NCI-H345 (cell line): ENCODE measurements around the gene KRT74.
"Not testable (repeated sequence)": the region's sequence is repeated elsewhere in the genome, so short reads cannot be mapped to it uniquely, and the experiment has no call there.

ENCODE experiments used
- DNase-seq: peaks from one replicate; lab custom pipeline; 2025; lab: John Stamatoyannopoulos, UW

KRT74 gene

GRCh38 chr12:52602552-52602951, 28.9 kb upstream of the KRT74 start:
- DNase-seq, result no peak

GRCh38 chr12:52601671-52602070, 28.0 kb upstream of the KRT74 start:
- no peak for DNase-seq

- DNase-seq, result no peak
Observed at GRCh38 chr12:52600941-52601481, 27.4 kb upstream of the KRT74 start, which contains the start of gene KRT72. Gene KRT72 (minus strand): TSS chr12:52601463. CDS start chr12:52601452, 11 bp downstream.

- no peak for DNase-seq
Observed at GRCh38 chr12:52600475-52600874, 26.8 kb upstream of the KRT74 start.

GRCh38 chr12:52600071-52600470, 26.4 kb upstream of the KRT74 start:
- no peak for DNase-seq

GRCh38 chr12:52598966-52599365, 25.3 kb upstream of the KRT74 start:
- no peak for DNase-seq

- not testable (repeated sequence) for DNase-seq
Observed at GRCh38 chr12:52594237-52594636, 20.6 kb upstream of the KRT74 start.

GRCh38 chr12:52591521-52591920, 17.9 kb upstream of the KRT74 start:
- no peak for DNase-seq

- DNase-seq, result no peak
Observed at GRCh38 chr12:52590021-52590420, 16.4 kb upstream of the KRT74 start.

- DNase-seq, result no peak
Observed at GRCh38 chr12:52587563-52587962, 13.9 kb upstream of the KRT74 start.

- DNase-seq, result no peak
Observed at GRCh38 chr12:52585946-52586345, 12.3 kb upstream of the KRT74 start.

- no peak for DNase-seq
Observed at GRCh38 chr12:52585066-52585465, 11.4 kb upstream of the KRT74 start.

- DNase-seq, result no peak
Observed at GRCh38 chr12:52584156-52584682, 10.6 kb upstream of the KRT74 start.

- peak; percentile 73 for DNase-seq
Observed at GRCh38 chr12:52582971-52583456, 9.4 kb upstream of the KRT74 start.

- no peak for DNase-seq
Observed at GRCh38 chr12:52582486-52582885, 8.8 kb upstream of the KRT74 start.

- DNase-seq, result peak; percentile 35
Observed at GRCh38 chr12:52581481-52581880, 7.8 kb upstream of the KRT74 start.

GRCh38 chr12:52581066-52581465, 7.4 kb upstream of the KRT74 start:
- DNase-seq, result no peak

GRCh38 chr12:52580496-52580895, 6.9 kb upstream of the KRT74 start:
- no peak for DNase-seq

- DNase-seq, result no peak
Observed at GRCh38 chr12:52579468-52580465, 6.1 kb upstream of the KRT74 start.

- no peak for DNase-seq
Observed at GRCh38 chr12:52578469-52578868, 4.8 kb upstream of the KRT74 start.

- DNase-seq, result no peak
Observed at GRCh38 chr12:52577316-52577715, 3.7 kb upstream of the KRT74 start.

GRCh38 chr12:52575948-52576347, 2.3 kb upstream of the KRT74 start:
- no peak for DNase-seq

- no peak for DNase-seq
Observed at GRCh38 chr12:52575256-52575655, 1.6 kb upstream of the KRT74 start.
